Measurements from ENCODE around the gene PLA2R1.

DNA sequence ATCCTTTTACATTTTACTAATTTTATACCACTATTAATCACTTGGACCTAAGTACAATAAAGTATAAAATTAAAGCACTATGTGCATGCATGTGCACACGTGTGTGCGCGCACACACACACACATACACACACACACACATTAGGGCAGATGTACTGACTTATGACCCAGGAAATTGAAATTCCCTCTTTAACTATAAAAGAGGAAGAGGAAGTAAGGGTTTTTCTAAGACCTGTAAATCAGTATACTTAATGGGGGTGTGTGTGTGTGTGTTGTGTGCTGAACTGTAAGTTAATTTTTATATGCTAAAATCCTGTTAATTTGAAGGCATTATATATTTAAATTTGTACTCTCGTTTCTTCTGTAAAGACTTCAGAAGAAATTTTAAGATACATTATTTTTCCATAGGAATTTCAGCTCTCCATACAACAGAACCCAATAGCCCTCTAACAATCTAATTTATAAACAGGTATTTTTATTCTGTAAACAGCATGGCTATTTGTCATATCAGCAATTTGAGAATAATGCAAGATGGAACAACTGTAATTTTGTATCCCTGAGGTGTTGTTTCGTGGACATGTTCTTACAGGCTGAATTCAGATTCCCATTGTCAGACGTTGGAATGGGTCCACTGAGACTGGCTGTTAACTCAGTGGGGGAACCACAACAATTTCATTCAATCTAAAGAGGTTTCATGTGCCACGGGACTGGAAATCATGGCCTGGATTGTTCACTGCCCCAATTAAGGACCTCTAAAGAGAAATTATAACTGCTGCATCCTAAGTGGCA is 90.9 kb downstream of the PLA2R1 start:
- TF ChIP-seq, protein P1, sequence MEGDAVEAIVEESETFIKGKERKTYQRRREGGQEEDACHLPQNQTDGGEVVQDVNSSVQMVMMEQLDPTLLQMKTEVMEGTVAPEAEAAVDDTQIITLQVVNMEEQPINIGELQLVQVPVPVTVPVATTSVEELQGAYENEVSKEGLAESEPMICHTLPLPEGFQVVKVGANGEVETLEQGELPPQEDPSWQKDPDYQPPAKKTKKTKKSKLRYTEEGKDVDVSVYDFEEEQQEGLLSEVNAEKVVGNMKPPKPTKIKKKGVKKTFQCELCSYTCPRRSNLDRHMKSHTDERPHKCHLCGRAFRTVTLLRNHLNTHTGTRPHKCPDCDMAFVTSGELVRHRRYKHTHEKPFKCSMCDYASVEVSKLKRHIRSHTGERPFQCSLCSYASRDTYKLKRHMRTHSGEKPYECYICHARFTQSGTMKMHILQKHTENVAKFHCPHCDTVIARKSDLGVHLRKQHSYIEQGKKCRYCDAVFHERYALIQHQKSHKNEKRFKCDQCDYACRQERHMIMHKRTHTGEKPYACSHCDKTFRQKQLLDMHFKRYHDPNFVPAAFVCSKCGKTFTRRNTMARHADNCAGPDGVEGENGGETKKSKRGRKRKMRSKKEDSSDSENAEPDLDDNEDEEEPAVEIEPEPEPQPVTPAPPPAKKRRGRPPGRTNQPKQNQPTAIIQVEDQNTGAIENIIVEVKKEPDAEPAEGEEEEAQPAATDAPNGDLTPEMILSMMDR (IDR thresholded peaks at IDR 0.05), result no peak
- TF ChIP-seq POLR2AphosphoS5 (IDR thresholded peaks at IDR 0.05), result no peak
